SK-N-SH treated with all-trans-retinoic acid at 6 μM for 48 hours (cell line): Measurements from ENCODE around the gene MYO7A.

ENCODE experiments used
- ARNTL ChIP-seq: fragments of 450-650 bp; formaldehyde crosslinking; IDR thresholded peaks from 2 replicates; pipeline ENCODE4 v1.5.0; 2020; ENCODE audit warnings: low read depth, mild to moderate bottlenecking, moderate library complexity, borderline replicate concordance
- CREB5 ChIP-seq: fragments of 250-450 bp; sonication (Bioruptor Pico); IDR thresholded peaks from 2 replicates; pipeline ENCODE4 v1.5.1; 2020; ENCODE audit warnings: low read depth, mild to moderate bottlenecking, moderate library complexity
- ISL1 ChIP-seq: fragments of 250-450 bp; sonication (Bioruptor Pico); IDR thresholded peaks from 2 replicates; pipeline ENCODE4 v2.1.2; 2022; ENCODE audit warnings: mild to moderate bottlenecking, moderate library complexity
- OSR1 ChIP-seq: fragments of 250-450 bp; sonication (Bioruptor Pico); IDR thresholded peaks from 2 replicates; pipeline ENCODE4 v1.8.0; 2022; ENCODE audit warnings: moderate library complexity, mild to moderate bottlenecking, inconsistent platforms
- PPARA ChIP-seq: fragments of 250-450 bp; sonication (Bioruptor Pico); IDR thresholded peaks from 2 replicates; pipeline ENCODE4 v1.5.0; 2020; ENCODE audit warnings: mild to moderate bottlenecking, borderline replicate concordance
- RARB ChIP-seq: fragments of 250-450 bp; sonication (Bioruptor Pico); IDR thresholded peaks from 2 replicates; pipeline ENCODE4 v1.8.0; 2021; ENCODE audit warnings: mild to moderate bottlenecking, moderate library complexity
- TOX ChIP-seq: fragments of 250-450 bp; sonication (Bioruptor Pico); IDR thresholded peaks from 2 replicates; pipeline ENCODE4 v1.8.0; 2021; ENCODE audit warnings: mild to moderate bottlenecking, moderate library complexity, borderline replicate concordance
- ZFP30 ChIP-seq: fragments of 450-650 bp; formaldehyde crosslinking; IDR thresholded peaks from 2 replicates; pipeline ENCODE4 v1.5.0; 2022; ENCODE audit warnings: mild to moderate bottlenecking, moderate library complexity
- TF ChIP-seq, protein P1 (sequence below): fragments of 250-450 bp; sonication (Bioruptor Pico); IDR thresholded peaks from 2 replicates; pipeline ENCODE4 v1.8.0; 2020; ENCODE audit warnings: mild to moderate bottlenecking, moderate library complexity, borderline replicate concordance

GRCh38 chr11:77201991-77202841 lies 74.2 kb downstream of the MYO7A start:
- TF ChIP-seq ZFP30 (CRISPR knock-in tag): no peak
- no peak for TF ChIP-seq RARB
- TF ChIP-seq, protein P1, sequence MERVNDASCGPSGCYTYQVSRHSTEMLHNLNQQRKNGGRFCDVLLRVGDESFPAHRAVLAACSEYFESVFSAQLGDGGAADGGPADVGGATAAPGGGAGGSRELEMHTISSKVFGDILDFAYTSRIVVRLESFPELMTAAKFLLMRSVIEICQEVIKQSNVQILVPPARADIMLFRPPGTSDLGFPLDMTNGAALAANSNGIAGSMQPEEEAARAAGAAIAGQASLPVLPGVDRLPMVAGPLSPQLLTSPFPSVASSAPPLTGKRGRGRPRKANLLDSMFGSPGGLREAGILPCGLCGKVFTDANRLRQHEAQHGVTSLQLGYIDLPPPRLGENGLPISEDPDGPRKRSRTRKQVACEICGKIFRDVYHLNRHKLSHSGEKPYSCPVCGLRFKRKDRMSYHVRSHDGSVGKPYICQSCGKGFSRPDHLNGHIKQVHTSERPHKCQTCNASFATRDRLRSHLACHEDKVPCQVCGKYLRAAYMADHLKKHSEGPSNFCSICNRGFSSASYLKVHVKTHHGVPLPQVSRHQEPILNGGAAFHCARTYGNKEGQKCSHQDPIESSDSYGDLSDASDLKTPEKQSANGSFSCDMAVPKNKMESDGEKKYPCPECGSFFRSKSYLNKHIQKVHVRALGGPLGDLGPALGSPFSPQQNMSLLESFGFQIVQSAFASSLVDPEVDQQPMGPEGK (CRISPR knock-in tag): no peak
- TF ChIP-seq ISL1 (CRISPR knock-in tag): no peak
- no peak for TF ChIP-seq CREB5 (CRISPR knock-in tag)
- TF ChIP-seq TOX (CRISPR knock-in tag): no peak
- TF ChIP-seq PPARA (CRISPR knock-in tag): no peak
- no peak for TF ChIP-seq OSR1 (CRISPR knock-in tag)
- no peak for TF ChIP-seq ARNTL (CRISPR knock-in tag)
